NT2/D1 (cell line): Measurements from ENCODE around the gene SKA2.

ENCODE experiments used
- SUZ12 ChIP-seq: IDR thresholded peaks from 2 replicates; pipeline ENCODE4 v1.6.1; 2011; ENCODE audit not compliant: insufficient read length, insufficient read depth; ENCODE audit errors: extremely low read depth
- ZNF274 ChIP-seq: IDR thresholded peaks from 2 replicates; pipeline ENCODE4 v1.6.1; 2011; ENCODE audit warnings: mild to moderate bottlenecking, low read depth, low read length

GRCh38 chr17:59106463-59107305 lies 48.3 kb downstream of the SKA2 start, which contains the start of gene TRIM37:
- TF ChIP-seq SUZ12 (no peak), ZNF274 (no peak)
